Nucleus accumbens (tissue), 56 donors: ENCODE measurements around the gene ITGA2.
"Not testable (repeated sequence)": the region's sequence is repeated elsewhere in the genome, so short reads cannot be mapped to it uniquely, and the experiment has no call there.

Experiments used
- DNase-seq, 56 donors: peaks; one replicate each; lab custom pipeline; 2025; lab: John Stamatoyannopoulos, UW

The ITGA2 gene

DNA sequence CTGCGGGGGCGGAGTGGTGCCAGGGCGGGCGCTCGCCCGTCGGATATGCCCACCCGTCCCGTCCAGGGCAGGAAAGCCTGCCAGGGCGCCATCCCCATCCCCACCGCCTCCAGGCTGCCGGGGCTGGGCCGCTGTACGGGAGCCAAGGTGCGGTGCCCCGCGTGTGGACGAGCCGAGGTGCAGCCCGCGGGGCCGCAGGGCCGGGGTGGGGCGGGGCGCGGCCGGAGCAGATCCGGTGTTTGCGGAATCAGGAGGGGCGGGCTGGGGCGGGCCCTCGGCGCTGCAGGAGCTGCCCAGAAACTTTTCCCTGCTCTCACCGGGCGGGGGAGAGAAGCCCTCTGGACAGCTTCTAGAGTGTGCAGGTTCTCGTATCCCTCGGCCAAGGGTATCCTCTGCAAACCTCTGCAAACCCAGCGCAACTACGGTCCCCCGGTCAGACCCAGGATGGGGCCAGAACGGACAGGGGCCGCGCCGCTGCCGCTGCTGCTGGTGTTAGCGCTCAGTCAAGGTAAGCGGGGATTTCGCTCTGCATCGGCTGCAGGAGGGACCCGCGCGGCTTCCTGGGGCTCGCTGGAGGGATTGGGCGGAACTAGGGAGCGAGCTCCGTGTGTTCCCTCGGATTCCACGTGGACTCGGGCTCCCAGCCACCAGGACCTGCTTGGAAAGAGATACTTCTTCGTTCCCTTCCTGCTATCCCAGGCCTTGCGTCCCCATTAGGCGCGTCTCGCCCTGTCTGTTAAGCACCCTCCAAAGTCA is at the start of gene ITGA2:
TSS of gene ITGA2 (plus strand) at position 328 of the 756 bp plus-strand sequence. CDS start at position 445, 117 bp downstream.
- peak in 32 of 56 donors; percentile 4 to 73 (median 46) for DNase-seq

DNA sequence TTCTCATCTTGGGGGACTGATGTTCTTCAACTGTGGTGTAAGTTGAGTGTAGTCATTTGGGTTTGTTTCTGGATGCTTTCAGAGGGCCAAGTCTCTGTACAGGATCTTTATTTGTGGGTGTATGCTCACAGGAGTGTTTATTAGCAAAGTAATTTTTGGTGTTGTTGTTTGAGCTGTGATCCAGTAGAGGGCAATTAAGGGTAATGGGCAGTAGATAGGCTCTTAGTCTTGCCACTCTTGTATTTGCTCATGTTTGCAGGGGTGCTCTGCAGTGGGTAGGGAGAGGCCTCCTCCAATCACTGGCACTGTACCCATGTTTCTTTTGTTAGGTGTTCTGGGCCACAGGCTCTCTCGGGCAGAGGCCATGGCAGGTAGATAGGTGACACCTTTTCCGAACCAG is 45.9 kb upstream of the ITGA2 start:
- DNase-seq, result no peak

DNA sequence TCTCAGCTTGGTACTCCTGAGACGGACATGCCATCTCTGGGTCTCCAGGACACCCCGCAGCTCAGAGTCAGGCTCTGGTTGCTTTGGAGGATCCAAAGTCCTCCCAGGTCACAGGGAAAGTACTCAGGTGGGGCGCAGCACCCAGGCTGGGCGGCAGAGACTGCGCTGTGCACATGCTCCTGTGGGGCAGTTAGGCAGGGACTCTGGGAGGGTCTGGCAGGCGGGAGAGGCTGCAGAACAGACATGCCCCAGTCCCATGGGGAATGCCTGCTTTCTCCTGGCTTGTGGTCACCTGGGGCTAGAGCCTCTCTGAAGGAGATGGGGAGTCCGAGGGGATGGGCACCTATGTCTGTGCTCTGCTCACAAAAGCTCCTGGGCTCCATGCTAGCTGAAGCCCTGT is 45.3 kb upstream of the ITGA2 start:
- DNase-seq, result no peak

DNA sequence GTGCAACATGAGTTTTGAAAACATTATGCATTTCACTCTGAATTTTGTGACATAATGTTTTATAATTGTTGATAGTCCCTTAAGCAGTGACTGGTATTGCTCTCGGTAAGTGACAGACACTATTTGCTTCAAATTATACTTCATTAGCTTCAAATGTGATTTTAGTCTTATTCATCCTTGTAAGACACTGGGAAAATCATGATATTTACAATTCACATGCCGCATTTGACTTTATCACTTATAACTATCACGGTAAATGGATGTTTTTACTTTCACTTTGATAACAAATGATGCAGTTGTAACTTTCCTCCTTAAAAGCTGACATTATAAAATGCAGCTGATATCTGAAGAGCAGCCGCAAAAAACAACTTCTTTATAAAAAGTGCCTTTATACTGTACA is 44.1 kb upstream of the ITGA2 start:
- DNase-seq, result no peak

DNA sequence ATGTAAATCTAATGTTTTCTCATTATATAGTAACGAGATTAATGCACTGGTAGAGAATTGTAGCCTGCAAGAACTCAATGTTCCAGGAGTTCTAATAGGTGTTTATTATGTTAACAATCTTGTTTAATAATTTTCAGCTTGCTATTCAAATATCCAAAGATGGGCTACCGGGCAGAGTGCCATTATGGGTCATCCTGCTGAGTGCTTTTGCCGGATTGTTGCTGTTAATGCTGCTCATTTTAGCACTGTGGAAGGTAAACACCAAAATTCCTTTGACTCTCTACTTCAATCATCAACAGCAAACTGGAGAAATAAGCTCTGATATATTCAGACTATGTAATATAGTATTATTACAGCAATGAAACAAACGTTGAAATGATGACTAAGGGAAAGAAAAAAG is 41.9 kb upstream of the ITGA2 start:
- DNase-seq, result no peak

DNA sequence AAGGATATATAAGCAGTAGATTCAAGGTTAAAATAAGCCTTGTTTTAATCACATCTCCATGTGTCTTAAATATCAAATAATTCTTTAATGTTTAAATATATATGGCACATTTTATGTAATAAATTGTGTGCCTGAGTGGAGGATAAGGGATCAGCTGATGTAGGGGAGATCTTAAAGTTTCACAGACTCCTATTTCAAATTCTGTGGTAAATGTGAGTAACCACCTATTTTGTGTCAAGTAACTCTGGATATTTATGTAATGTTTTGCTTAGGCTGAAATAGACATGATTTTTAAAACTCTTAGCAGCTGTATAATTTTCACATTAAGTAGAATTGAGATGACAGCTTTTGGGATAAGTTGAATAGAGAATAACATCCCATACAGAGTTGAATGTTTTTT is 41.3 kb upstream of the ITGA2 start:
- no peak for DNase-seq

DNA sequence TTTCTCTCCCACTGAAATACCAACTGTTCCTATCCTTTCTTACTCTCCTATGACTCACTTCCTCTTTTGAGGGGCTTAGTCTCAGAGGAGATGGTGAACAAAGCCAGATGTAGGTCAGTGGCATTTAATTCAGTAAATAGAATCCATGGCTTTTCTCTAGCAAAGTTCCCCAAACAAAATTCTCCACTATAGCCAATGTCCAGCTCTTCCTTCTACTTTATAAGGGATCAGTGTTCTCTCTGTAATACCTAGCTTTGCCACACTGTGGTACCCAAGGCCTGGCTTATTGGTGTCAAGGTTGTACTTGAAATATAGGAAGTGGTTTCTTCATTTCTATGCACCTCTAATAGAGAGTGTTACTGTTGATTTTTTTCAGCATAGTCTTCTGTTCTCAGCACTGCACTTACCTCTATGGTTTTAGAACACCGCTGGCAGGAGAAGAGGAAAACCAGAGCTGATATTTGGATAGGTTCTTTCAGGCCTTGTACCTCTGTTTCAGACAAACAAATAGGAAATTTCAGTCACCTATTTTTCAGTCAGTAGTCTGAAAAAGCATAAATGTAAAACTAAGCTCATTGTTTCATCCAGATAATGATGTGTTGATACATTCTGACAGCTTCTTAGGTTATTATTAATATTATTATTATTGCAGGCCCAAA is 40.6 kb upstream of the ITGA2 start:
- DNase-seq, result peak in 42 of 56 donors; percentile 0 to 75 (median 26)

DNA sequence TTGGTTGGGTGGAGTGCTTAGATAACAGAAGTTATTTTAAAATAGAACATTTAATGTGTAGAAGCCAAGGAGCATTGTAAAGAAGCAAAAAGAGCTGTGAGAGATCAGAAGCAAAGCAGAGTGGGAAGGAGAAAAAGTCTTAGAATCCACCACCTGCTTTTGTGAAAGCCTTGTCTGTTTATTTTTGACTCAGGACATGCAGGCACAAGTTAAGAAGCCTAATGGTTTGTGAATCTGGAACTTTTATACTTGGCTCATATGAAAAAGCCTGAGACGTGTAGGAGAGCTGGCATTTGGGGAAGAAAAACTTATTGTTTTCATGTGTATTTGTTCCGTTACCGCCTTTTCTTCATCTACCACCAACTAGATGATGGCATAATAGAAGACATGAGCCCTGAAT is 38.5 kb upstream of the ITGA2 start:
- no peak for DNase-seq

DNA sequence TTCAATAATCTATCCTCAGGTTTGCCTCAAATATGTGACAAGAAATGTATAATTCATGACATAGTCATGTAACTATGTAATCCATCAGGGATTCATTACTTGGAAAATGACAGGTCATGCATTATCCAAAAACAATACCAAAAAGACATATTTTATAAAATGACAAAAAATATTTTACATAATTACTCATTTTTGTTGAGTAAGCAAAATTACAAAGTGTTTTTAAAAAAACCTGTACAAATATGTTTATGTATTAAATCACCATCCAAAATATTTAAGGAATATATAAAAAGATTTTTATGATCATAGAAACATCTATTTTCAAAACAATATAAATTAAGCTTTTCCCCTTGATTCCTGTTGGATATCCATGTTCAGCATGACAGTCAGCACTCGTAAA is 36.7 kb upstream of the ITGA2 start:
- no peak for DNase-seq

DNA sequence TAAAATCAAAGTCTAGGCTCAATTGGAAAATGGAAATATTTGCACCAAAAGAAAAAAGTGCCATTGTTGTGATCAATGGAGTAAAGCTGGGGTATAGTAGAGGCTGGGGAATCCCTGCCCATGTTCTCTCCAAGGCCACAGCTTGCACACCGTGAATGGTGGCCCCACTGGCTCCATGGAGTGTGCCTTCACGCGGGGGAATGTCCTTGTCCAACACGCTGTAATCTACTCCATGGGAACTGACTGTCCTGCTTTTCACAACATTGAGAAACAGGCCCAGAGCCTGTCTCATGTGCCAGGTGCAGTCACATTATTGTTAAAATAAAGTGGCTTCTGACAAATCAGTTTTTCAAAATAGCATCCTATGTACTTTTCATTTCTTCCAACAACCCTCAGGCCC is 33.1 kb upstream of the ITGA2 start:
- DNase-seq, result no peak

DNA sequence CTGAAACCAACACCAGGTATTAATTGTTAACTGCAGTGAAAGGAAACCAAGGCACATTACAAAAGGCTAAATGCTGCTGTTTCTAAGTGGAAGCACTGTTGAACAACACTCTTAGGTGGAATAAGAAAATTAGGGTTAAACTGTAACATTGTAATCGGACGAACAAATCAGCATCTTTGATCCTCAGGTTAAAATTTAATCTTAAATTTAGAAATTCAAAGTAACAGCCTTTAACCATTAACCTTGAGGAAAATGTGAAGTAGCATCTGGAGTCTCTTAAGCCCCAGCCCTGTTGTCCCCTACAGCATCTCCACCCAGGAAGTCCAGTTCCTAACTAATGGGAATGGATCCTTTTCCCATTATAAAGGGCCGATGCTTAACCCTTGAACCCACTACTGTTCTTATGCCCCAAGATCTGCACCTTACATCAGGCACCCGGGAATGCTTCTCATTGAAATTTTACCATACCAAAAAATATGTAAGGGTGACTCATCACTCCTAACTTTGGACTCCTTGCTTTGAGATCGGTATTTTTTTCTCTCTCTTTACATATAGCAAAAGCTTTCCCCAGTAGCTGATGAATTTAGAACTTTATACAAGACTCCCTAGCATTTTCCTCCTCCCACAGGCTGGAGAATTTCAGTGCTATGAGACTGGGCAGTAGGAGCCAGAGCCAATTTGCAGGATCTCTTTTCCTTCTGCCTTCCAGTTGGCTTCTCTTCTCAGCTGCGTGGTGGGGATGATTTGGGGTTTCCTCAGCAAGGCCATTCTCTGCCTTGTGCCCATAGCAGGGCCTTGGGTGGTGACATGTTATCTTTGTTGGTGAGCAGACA is 32.0 kb upstream of the ITGA2 start:
- no peak for DNase-seq

DNA sequence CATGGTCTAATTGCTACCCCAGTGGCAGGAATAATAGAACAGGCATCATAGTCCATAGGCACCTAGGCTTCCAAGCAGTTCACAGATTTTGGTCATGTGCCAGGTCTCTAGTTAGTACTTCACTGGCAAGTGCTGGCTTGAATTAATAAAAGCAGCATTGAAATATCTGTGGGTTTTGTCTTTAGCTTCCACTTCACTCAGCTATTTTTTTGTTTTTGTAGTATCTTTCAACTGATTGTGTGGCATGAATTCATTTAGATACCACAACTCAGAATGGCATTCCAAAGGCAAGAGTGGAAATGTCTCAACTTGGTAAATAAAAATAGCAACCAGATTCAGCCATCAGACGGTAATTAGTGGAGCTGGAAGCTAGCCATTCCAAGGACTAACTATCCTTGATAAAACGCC is 27.9 kb upstream of the ITGA2 start:
- no peak for DNase-seq

DNA sequence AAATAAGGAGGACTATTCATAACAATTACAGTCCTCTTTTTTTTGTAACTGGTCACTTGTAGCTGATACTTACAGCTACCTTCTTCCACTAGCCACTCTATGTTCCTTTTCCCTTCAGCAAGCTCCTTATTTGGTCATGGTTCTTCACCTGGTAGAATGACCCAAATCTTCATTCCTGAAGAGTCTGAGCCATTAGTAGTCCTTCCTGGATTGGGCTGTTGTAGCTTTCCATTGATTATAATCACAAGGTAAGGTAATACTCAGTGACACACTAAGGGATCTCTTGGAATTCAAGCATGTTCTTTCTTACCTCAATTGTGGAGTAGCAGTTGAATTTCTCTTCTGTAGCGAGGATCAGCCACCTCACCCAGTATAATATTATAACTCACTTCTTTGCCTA is 25.5 kb upstream of the ITGA2 start:
- DNase-seq, result no peak

DNA sequence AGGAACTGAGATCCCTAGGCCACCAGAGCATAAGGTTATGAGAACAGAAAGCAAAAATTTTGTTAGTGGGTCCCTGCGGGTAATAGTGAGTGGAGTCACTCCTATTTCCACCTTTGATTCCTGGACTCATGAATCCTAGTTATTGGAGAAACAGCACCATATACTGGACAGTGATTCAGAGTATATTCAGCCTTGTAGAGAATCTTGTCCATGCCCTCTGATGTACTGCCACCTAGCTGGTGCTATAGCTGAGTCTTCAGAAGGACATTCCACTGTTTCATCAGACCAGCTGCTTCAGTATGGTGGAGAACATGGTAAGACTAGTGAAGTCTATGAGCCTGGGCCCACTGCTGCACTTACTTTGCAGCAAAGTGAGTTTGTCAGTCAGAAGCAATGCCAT is 25.0 kb upstream of the ITGA2 start:
- DNase-seq, result no peak

DNA sequence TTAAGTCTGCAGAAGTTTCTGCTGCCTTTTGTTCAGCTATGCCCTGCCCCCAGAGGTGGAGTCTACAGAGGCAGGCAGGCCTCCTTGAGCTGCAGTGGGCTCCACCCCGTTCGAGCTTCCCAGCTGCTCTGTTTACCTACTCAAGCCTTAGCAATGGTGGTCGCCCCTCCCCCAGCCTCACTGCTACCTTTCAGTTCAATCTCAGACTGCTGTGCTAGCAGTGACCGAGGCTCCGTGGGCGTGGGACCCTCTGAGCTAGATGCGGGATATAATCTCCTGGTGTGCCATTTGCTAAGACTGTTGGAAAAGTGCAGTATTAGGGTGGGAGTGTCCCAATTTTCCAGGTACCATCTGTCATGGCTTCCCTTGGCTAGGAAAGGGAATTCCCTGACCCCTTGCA is 13.0 kb upstream of the ITGA2 start:
- not testable (repeated sequence) for DNase-seq

DNA sequence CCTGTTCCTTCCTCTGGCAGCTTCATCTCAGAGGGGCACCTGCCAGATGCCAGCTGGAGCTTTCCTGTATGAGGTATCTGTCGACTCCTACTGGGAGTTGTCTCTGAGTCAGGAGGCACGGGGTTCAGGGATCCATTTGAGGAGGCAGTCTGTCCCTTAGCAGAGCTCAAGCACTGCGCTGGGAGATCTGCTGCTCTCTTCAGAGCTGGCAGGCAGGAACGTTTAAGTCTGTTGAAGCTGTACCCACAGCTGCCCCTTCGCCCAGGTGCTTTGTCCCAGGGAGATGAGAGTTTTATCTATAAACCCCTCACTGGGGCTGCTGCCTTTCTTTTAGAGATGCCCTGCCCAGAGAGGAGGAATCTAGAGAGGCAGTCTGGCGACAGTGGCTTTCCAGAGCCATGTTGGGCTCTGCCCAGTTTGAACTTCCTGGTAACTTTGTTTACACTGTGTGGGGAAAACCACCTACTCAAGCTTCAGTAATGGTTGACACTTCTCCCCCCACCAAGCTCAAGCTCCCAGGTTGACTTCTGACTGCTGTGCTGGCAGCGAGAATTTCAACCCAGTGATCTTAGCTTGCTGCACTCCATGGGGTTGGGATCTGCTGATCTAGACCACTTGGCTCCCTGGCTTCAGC is 11.8 kb upstream of the ITGA2 start:
- DNase-seq, result no peak

DNA sequence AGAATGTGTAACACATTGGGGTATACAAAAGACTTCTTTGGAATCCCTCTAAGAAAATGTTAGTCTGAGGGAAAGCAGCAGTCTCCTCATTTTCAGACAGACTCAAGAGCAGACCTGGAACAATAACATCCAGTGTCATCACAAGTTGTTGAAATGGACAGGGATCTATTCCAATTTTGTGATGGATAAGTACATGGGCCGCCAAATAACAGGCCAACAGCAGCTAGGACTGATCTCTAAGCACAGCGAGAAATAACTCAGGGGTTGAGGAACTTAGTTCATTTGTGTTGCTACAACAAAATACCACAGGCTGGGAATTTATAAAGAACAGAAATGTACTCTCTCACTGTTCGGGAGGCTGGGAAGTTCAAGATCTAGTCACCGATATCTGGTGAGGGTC is 7.6 kb upstream of the ITGA2 start:
- no peak for DNase-seq

DNA sequence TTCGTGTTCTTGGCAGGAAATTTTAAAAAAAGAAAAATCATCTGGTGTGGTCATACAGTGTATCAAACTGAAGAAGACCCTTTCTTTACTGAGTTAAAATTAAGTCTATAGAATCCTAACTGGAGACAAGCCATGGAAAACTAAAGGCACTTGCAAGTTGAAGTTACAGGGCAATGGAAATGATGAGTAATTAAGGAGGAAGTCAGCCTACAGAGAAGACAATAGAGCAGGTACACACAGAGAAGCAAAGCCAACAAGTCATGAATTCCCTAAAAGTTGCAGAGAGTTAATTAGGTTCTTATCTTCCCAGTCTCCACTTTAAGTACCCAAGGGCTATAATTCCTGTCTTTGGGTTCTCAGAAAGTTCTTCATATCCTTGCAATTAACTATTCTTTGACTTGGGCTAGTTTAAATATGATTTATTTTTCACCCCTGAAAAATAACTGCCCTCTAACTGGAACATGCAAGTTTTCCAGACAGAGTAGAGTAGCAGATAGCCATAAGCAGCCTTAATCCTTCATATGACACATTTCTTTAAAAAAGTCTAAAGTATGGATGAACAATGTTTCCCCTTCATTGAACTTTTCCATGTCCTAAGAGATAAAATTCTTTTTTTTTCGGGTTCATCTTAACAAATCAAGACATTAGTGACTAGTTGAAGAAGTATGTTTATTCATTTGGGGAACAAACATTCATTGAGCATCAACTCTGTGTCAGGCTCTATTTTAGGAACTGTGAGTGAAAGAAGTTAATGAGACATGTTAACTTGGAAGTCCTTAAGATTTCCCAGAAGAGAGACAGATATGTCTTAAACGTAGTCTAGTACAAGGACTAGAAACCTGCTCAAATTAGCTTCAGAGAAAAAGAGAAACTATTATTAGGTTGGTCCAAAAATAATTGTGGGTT is 5.2 kb upstream of the ITGA2 start:
- DNase-seq, result no peak

DNA sequence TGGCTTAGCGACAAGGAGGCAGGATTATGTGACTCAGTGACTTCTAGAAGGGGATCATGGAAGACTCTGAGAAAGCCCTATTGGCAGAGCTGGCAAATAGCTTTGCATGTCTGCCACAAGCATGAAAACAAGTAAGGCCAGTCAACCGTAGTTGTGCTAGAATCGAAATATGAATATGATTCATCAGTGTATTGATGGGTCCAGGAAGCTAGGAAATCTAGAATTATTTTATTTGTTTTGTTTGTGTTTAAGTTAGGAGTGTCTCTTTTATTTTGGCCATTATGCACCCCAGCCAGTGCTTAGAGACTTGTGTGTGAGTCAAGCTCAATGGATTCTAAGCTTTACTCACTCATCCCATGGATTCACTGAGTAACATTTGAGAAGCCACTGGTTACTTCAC is 3.8 kb upstream of the ITGA2 start:
- no peak for DNase-seq
